ENCODE measurements around the gene PUM2. TPM values are rescaled to one million over a fixed set of nuclear protein-coding genes. Genes with fewer than 3 reads are reported as not detected.

Gene PUM2
- total RNA-seq: 94.3 TPM
- 22.0 TPM for polyA plus RNA-seq (ENCODE audit: insufficient read depth, low read depth, low replicate concordance)
- long read RNA-seq, donor 1: 0 reads
- long read RNA-seq, donor 2, partial matches to known transcripts: 9 of 10 reads
- long read RNA-seq, donor 2, other reads (novel, unspliced or antisense): 0 of 10 reads
- long read RNA-seq, donor 3, transcript PUM2-204 (21 exons, 3,594 nt): major isoform, 5 of 13 reads
- long read RNA-seq, donor 3, partial matches to known transcripts: 7 of 13 reads
- long read RNA-seq, donor 3, other reads (novel, unspliced or antisense): 0 of 13 reads
- long read RNA-seq, donor 4, partial matches to known transcripts: 28 of 30 reads
- long read RNA-seq, donor 4, other reads (novel, unspliced or antisense): 0 of 30 reads
- long read RNA-seq, donor 5: 0 reads
- long read RNA-seq, donor 6, partial matches to known transcripts: 14 of 16 reads
- long read RNA-seq, donor 6, other reads (novel, unspliced or antisense): 0 of 16 reads
- long read RNA-seq, donor 7, partial matches to known transcripts: 6 of 14 reads
- long read RNA-seq, donor 7, other reads (novel, unspliced or antisense): 7 of 14 reads
- long read RNA-seq, donor 8, partial matches to known transcripts: 5 of 5 reads
- long read RNA-seq, donor 8, other reads (novel, unspliced or antisense): 0 of 5 reads
- long read RNA-seq, donor 9, partial matches to known transcripts: 5 of 5 reads
- long read RNA-seq, donor 9, other reads (novel, unspliced or antisense): 0 of 5 reads
- long read RNA-seq, donor 10, partial matches to known transcripts: 7 of 9 reads
- long read RNA-seq, donor 10, other reads (novel, unspliced or antisense): 0 of 9 reads

- Histone ChIP-seq H3K36me3 (ENCODE audit: control insufficient read depth in 2 of 3, insufficient read depth in 3 of 3, low read length in 3 of 3) (no peaks in the 10 kb centered on the region), H3K4me1 (ENCODE audit: control insufficient read depth in 2 of 3, insufficient read depth in 2 of 3, low read depth in 1 of 3, low read length in 3 of 3) (peaks cover 2 to 22% (median 12%) of the 10 kb centered on the region in 3 donors), H3K9me3 (ENCODE audit: control insufficient read depth in 2 of 3, insufficient read depth in 1 of 3, low read length in 3 of 3) (no peaks in the 10 kb centered on the region), H3K27ac (ENCODE audit: low read depth in 2 of 2, low read length in 2 of 2) (peak within 1 kb of the TSS; percentile 95 to 96), H3K4me3 (ENCODE audit: low read length in 3 of 3) (peak within 1 kb of the TSS; percentile 88 to 93 (median 93)), H3K9ac (ENCODE audit: low read length in 3 of 3) (peak within 1 kb of the TSS; percentile 92 to 95 (median 93)), H3K27me3 (ENCODE audit: control insufficient read depth, insufficient read depth, low read length) (no peaks in the 10 kb centered on the region)
- DNase-seq (peak; percentile 97 to 99 (median 98)), FAIRE-seq (no peak)
- no peak for TF ChIP-seq CTCF (IDR thresholded peaks at IDR 0.05; ENCODE audit: borderline replicate concordance, extremely low read depth, insufficient read depth)
- intact Hi-C loops (cut with DNase I): no loop called here
Observed at GRCh38 chr2:20350753-20351554, at the start of gene PUM2. TSS of gene PUM2 (minus strand) at chr2:20350844. CDS start at chr2:20327360, 23,484 bp downstream.

GRCh38 chr2:20400306-20400705, 49.7 kb upstream of the PUM2 start:
- intact Hi-C loops (cut with DNase I): no loop called here

More at GRCh38 chr2:20400306-20400705, 49.7 kb upstream of the PUM2 start:
- TF ChIP-seq CTCF (IDR thresholded peaks at IDR 0.05; ENCODE audit: borderline replicate concordance, extremely low read depth, insufficient read depth): no peak
- H3K9me3 ChIP-seq (ENCODE audit: control insufficient read depth in 2 of 3, insufficient read depth in 1 of 3, low read length in 3 of 3): no peaks in the 10 kb centered on the region
- DNase-seq (no peak), FAIRE-seq (no peak)
- H3K27ac ChIP-seq (ENCODE audit: low read depth in 2 of 2, low read length in 2 of 2): no peak overlapping the region
- no peaks in the 10 kb centered on the region for H3K27me3 ChIP-seq (ENCODE audit: control insufficient read depth, insufficient read depth, low read length)
- no peaks in the 10 kb centered on the region for H3K36me3 ChIP-seq (ENCODE audit: control insufficient read depth in 2 of 3, insufficient read depth in 3 of 3, low read length in 3 of 3)
- no peak overlapping the region for H3K9ac ChIP-seq (ENCODE audit: low read length in 3 of 3)
- no peak overlapping the region for H3K4me3 ChIP-seq (ENCODE audit: low read length in 3 of 3)
- no peaks in the 10 kb centered on the region for H3K4me1 ChIP-seq (ENCODE audit: control insufficient read depth in 2 of 3, insufficient read depth in 2 of 3, low read depth in 1 of 3, low read length in 3 of 3)
